HG02870 (cell line): ENCODE data around the gene CHRM2.

ENCODE experiments used
- ATAC-seq: cut with Tn5 transposase; IDR thresholded peaks from one replicate; pipeline ENCODE4 v1.9.1; 2021; ENCODE audit warnings: mild to moderate bottlenecking, moderate library complexity; ENCODE audit not compliant: unreplicated experiment

CHRM2 gene

DNA sequence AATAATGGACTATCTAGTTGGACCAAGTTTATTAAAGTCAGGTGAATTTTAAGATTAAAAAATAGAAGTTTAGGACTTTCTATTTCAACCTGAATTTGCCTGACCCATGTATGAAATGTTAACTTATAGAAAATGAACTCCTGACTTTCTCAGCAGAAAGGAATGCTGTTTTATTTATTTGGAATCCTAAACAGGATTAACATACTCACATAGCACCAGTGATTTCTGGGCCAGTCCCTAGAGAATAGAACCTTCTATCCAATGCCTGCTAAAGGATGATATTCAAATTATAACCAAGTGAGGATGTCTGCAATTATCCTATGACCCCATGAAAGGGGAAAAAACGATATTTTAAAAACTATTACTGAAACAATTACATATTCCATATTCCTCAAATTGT lies 148.8 kb downstream of the CHRM2 start:
- no peak for ATAC-seq

DNA sequence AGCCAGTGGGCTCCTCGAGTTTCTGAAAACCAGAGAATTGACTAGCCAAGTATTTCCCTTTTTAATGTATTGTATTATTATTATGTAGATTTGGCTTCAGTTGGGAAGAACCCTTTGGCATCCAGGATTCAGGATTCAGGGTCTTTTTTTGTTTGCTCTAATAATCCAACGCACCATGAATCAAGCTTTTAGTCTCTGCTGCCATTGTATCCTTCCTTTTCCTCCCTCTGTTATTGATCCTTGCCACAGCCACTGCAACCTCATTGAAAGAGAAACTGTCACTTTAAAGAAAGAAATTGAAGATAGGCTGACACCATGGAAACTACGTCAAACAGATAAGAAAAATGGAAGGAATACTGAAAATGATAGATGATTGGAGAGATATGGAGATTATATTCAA lies 150.0 kb downstream of the CHRM2 start:
- ATAC-seq, result no peak

DNA sequence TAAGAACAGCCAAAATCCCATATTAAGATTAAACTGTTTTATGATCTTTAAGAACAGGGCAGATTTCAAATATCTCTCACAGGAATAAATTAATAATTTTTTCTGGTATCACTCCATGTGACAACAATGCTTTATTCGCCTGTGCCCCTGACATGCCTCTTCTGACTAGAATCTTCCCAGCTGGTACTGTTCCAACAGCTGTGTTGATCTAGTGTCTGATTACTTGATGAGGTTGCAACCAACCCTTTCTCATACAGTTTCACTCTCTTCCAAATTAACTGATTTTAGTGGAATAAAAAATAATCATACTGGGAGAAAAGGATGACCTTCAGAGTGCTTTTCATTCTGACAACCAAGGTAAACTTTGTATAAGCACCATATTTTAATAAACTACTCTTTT lies 151.9 kb downstream of the CHRM2 start:
- ATAC-seq, result no peak

DNA sequence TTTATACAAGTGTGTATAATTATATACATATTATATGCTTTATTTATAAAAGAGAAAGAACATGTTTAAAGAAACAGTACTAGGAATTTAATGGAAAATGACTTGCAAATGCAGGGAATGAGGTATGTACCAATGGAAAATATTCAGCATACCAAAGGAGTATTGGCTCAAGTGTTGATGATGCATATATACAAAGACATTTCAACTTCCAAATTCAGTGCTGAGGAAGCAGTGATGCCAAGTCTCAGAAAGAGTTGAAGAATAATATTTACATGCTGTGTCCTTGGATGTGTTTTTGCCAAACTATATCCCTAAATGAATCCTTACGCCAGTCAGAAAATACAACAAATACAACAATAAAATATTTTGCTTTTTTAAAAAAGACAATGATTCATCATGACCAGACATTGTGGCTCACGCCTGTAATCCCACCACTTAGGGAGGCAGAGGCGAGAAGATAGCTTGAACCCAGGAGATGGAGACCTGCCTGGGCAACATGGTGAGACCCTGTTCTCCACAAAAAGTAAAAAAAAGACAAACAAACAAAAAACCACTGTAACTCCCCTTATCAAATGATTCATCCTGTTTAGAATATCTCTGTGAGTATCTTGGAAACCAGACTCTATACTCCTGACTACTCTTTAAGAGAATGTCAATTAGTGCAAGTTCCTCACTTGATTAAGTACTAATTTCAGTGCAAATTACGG lies 157.2 kb downstream of the CHRM2 start:
- ATAC-seq, result no peak

DNA sequence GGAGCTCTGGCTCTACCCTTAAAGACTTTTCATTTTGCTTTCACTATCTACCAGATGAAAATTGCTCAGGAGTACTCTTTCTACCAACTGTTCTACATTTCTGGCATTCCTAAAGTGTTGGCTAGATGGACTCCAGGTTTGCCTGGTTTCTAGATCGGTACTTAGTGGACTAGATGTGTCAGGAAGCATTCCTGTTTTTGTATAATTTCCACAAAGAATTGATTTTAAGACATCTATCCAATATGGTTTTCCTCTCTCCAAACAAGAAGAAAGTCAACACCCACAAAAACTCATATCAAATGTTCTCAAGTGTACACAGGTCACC lies 157.7 kb downstream of the CHRM2 start:
- ATAC-seq, result no peak

DNA sequence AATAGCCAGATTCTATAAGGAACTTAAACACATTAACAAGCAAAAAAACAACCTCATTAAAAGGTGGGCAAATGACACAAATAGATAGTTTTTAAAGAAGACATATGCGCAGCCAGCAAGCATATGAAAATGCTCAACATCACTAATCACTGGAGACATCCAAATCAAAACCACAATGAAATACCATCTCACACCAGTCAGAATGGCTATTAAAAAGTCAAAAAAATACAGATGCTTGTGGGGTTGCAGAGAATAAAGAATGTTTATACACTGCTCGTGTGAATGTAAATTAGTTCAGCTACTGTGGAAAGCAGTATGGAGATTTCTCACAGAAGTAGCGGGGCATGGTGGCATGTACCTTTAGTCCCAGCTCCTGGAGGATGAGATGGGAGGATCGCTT lies 164.0 kb downstream of the CHRM2 start:
- ATAC-seq, result no peak

DNA sequence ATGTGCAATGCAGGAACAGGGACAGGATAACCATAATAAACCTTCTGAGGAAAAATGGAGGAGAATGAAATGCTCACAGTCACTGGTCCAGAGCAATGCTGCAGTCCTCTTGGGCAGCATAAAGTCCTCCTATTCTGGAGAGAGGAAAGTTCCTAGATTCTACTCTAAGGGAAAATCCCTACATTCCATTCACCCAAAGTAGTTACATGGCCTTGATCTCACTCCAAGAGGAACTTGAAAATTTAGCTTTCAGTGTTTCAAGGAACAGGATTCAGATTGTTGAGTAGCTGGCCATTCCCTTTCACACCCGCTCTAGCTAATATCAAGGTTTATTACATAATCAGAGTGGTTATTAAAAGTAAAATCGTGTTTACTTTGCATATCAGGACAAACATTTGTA lies 168.3 kb downstream of the CHRM2 start:
- no peak for ATAC-seq

DNA sequence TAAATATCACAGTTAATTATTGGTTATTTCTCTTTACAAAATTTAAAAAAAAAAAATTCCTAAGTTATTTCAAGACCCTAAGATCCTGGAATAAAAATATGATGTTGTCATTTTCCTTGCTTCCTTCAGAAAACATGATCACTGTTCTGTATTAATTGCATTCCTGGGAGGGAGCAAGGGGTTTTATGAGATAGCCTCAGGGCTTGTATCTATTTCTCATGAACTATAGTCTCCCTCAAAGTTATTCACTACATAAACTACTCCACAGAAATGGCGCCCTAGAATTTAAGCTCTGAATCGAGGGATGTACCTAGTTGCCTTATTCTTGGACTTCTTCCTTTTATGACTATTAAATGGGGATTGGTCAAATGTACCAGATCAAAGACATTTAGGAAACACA lies 170.3 kb downstream of the CHRM2 start:
- no peak for ATAC-seq

DNA sequence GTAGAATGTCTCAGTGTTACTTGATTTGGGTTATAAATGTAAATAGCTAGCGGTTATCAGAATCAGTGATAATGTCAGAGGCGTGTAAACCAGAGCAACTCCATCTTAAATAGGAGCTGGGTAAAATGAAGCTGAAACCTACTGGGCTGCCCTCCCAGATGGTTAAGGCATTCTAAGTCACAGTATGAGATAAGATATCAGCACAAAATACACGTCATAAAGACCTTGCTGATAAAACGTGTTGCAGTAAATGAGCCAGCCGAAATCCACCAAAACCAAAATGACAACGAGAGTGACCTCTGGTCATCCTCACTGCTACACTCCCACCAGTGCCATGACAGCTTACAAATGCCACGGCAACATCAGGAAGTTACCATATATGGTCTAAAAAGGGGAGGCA lies 172.3 kb downstream of the CHRM2 start:
- ATAC-seq, result no peak

DNA sequence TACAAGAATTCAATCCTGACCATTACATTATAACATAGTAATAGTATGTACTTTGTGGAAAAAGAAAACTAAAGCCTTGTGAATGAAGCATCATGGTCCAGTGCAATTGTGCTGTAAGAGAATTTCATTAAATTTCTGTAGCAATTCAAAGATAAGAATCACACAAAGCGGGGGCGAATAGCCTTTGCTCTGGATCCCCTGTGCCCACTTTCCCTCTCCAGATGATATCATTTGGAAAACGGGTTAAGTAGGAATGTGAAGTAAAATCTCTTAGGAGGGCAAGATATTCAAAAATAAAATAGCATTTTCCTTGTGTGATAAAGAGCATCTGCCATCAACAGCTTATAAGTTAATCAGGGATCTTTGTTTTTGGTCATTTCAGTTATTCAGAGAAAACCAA lies 177.1 kb downstream of the CHRM2 start:
- ATAC-seq, result no peak

DNA sequence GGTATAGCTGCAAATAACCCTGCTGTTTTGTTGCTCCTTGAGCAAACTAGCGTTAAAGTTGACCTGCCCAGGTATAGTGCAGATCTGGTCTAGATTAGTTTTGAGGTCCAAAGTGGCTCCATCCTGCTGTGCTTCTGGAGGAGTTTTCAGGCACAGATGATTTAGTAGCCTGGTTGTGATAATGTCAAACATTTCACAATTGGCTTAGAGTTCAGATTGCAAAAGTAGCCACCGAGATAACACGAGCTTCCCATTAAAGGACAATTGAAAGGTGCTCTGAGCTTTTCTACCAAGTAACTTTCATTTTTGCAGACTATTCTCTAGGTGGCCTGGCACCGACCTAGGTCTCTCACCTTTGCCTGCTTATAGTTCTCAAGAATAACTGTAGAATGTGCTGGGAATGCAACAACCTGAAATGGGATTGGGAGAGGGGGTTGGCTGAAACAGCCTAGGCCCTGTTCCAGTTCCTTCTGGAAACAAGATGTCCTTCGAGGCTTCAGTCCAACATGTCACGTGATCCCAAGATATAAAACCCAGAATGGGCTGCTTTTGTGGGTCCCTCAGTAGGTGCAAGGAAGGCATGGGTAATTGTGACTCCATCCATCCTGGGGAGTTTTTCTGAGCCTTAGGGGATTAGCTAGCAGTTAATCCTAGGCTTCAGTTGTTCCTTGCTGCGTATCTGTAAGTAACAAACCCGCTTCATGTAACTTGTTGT lies 201.0 kb downstream of the CHRM2 start:
- ATAC-seq, result no peak
